ENCODE measurements around the gene MYH15. TPM values are rescaled to one million over a fixed set of nuclear protein-coding genes. Genes with fewer than 3 reads are reported as not detected.

The MYH15 gene
- total RNA-seq: 0.27 and 0.42 TPM in 2 replicates

DNA sequence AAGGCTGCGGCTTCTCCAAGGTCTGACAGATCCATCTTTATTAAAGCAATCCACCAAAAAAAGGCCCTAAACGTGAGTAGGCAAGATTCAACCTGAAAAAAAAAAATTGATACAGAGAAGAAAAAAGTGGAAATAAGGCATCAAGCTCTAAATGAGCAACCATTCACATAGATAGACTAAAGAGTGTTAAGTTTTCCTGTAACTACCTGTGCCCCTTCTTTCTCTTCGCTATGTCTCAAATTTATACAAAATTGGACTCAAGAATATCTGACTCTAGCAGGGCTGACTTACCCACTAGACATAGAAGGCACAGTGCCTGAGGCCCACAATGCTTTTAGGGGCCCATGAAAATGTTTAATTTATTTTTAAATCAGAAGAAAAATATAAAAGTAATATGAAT lies at the start of gene MYH15:
MYH15 (minus strand) TSS at position 101 of the 400 bp plus-strand sequence; CDS start at position 35, 66 bp downstream.
- intact Hi-C loops (cut with micrococcal nuclease): no loop called here

DNA sequence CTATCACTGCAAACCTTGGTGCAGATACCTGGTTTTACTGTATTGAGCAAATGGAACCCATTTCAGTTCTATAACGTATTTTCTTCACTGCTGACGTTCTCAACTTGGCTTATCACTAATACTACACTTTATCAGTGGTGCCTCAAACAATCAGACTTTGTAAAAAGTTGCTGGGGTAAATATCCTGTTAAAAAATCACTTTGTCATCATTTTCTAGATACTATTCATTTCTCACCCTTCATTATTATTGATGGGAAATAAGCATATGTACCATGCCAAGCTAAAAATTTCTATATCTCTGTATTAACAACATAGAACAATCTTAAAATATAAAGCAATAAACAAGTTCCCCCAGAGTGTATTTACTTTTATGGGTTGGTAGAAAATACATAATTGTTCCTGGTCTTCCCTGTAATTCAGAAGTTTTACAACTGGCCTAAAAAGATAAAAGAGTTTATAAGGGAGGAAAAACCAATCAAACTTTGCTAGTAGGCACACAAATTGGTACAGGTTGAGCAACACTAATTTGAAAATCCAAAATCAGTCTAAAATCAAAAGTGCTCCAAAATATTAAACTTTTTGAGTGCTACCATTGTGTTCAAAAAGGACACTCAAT lies 45.7 kb upstream of the MYH15 start:
- intact Hi-C loops (cut with micrococcal nuclease): no loop called here

DNA sequence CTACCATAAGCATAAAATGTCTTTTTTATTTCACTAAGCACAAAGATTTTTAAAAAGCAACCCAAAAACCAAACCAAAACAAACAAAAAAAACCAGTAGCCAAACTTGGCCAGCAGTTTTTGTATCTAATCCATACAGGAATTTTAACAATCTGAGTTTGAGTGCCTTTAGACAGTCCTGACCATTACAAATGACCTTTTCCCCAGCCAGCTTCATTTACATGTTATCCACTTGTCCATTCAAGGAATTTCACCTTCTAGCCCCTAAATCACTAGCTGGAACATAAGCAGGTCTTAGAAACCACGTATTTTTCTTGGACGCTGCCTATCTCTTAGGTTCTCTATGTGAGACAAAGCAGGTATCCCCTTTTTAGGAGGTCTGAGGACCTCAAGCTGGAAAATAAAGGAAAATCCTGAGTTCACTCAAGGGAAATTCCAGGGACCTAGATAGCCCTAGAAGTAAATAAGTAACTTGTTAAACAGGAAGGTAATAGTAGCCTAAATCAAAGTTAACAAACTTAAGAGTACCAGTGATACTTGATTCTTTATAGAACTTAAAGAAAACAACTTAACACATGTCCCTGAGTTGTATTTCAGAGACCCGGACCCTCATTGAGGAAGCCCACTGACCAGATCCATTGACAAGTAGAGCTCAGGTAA lies 44.6 kb upstream of the MYH15 start:
- intact Hi-C loops (cut with micrococcal nuclease): loop anchor here (5.0 kb wide), 3 partner anchors 628 to 958 kb away; no protein-coding TSS in a partner anchor

DNA sequence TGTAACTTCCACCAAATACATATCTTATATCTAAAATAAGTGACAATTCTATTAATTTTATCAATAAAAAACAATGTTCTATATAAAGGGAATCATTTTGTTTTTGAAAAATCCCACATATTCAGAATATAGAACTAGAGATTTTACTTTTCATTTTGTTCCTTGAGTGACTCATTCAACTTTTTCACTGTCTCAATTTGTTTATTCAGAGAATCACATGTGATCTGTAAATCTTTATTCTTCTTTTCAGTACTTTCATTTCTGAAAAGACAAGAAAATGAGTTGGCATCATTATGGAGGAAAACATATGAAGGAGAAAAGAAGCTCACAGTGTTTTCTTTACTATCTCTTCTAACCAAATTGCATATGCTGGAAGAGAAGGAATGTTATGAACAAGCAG lies 43.8 kb upstream of the MYH15 start:
- intact Hi-C loops (cut with micrococcal nuclease): loop anchor here (5.0 kb wide), 3 partner anchors 627 to 957 kb away; no protein-coding TSS in a partner anchor

DNA sequence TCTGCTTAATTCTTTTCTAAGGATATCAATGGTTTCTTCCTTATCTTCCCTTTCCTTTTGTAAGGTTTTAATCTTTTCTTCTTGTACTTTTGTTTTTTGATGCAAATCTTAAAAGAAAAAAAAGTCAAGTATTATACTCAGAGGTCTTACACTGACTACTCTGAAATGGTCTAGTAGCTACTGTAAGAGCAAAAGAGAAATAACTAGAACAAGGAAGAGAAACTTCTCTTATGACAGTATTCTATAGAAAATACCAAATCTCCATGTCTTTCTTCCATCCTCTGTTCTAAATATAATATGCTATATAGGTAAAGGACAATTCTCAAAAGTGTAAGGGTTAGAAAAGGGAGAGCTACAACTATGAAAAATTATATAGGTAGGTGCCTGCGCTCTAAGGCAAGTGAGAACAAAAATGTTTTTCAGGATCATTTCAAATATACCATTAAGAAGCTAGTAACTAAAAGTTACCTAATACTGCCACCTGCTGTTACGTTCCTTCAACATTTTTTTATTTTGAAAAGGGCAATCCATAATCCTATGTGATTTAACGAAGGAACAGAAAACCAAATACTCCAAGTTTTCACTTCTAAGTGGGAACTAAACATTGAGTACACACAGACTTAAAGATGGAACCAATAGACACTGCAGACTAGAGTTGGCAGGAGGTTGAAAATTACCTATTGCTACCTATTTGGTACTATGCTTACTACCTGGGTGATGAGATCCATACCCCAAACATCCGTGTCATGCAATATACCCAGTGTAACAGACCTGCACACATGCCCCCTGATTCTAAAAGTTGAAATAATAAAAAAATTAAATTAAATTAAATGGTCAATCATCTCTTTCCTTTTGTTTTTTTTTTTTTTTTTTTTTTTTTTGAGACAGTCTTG lies 42.1 kb upstream of the MYH15 start:
- intact Hi-C loops (cut with micrococcal nuclease): loop anchor here (1.0 to 5.0 kb wide), 8 partner anchors 36 to 955 kb away; partner anchors contain the start of genes CIP2A and DZIP3

DNA sequence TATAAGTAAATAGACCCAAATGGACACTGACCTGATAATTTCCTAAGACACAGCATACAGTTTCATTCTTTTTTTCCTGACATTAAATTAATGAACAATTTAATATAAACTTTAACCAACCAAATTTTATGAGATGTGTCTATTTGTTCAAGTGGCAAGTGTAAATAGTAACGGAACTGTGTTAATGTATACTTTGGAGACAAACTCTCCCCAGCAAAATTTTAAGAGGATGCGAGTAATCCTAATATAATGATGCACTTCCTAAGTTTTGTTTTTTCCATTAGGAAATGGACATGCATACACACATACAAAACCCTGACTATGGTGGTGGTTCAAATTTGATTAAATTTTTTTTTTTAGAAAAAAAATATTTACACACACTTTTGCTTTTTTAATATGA lies 38.5 kb upstream of the MYH15 start:
- intact Hi-C loops (cut with micrococcal nuclease): loop anchor here (5.0 kb wide), 1 partner anchor 533 kb away; no protein-coding TSS in a partner anchor

DNA sequence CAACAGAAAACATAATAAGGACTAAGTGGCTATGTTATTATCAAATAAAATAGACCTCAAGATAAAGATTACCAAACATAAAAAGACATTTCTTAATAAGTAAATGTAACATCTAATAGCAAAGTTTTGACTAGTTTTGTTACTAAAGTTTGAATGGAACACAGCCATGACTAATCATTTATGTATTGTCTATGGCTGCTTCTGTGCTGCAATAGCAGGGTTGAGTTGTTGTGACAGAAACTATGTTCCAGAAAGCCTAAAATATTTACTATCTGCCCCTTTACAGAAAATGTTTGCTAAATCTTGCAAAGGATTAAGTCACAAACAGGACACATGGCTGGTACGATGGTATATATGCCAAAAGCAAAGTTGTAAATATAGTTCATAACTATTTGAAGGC lies 37.9 kb upstream of the MYH15 start:
- intact Hi-C loops (cut with micrococcal nuclease): loop anchor here (5.0 kb wide), 1 partner anchor 534 kb away; no protein-coding TSS in a partner anchor

DNA sequence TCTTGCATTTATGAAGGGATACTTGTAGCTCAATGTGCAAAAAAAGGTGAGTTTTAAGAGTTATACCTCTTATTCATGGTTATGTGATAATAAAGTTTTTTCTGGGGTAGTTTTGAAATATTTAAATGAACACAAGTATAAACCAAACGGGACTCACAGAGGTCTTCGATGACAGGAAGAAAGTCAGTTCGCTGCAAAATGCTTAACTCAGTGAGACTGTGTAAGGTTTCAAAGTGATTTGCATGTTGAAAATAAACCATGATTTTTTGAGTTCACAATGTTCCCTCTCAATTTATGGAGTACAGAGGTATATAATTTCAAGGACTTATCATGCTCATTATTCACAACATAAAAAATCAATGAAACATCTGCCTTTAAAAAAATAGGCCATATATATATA lies 36.3 kb upstream of the MYH15 start:
- intact Hi-C loops (cut with micrococcal nuclease): loop anchor here (5.0 kb wide), 1 partner anchor 536 kb away; no protein-coding TSS in a partner anchor

DNA sequence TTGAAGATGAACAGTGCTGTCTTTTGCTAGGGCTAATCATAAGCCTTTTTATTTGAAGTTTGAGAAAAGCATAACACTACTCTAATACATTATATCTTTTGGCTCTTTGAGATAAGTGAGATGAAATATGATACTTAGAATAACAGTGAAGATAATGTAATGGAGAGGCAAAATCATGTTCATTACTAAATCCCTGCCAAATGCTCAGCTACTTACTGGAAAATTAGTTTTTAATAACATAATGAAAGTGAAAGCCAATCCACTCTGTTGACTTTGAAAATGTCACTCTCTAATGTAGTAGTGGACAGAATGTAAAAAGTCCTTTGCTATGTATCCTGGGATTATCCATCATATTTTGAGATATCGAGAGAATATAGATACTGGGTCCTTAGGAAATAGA lies 35.9 kb upstream of the MYH15 start:
- intact Hi-C loops (cut with micrococcal nuclease): loop anchor here (5.0 kb wide), 1 partner anchor 536 kb away; no protein-coding TSS in a partner anchor

DNA sequence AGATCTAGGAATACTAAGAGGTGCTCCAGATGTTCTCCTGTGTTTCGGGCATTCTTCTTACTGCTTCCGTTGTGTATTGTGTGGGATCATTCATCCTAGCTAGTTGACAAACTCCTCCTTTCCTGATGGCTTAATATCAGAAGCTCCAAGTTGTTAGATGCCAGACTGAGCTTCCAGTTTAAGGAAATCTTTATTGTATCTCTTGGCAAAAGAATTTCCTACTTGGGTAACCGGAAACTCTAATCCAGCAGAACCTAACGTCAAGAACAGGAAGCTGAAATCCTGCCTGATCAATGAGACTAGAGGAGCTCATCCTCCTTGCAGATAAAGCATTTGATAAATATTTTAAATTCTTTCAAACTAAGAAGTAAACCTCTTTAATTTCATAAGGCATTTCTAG lies 27.7 kb upstream of the MYH15 start:
- intact Hi-C loops (cut with micrococcal nuclease): no loop called here

DNA sequence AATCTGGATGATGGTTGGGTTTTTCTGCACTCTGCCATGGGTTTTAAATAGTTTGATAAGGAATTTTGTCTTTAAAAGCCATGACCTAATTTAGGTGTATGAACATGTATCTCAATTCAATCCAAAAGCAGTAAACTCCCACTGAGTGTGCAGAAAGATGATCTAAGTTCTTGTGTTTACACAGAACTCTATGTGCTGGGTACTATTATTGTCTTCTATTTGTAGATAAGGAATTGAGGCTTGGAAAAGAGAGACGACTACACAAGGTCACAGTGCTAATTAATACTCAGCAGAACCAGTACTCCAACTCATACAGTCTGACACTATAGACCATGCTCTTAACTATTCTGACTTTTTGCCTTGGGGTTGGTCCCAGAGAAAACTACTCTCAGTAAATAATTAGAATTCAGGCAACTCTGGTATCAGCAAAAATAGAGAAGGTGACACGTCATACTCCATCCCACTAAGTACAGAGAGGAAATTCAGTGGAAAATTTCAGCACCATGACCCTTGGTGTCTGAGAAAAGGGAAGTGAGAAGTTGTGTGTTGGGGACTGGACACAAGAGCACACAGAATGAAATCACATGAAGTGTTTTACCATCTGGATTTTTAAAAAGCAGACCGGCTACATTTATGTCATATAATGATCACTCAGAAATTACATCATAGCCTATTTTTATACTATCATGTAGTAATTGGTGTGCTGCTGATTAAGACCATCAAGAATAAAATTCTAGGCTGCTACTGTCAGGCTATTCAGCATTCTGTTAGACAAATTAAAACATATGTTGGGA lies 18.3 kb upstream of the MYH15 start:
- intact Hi-C loops (cut with micrococcal nuclease): no loop called here

DNA sequence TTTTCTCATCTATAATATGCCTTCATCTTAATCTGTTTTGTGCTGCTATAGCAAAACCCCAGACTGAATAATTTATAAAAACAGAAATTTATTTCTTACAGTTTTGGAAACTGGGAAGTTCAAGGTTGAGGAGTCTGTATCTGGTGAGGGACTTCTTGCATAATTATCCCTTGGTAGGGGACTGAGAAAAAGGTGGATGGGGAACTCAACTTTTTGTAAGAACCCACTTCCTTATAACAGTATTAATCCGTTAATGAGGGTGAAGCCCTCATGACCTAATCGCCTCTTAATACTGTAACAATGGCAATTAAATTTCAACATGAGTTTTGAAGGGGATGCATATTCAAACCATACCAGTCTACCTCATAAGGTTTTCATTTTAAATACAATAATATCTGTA lies 17.4 kb upstream of the MYH15 start:
- intact Hi-C loops (cut with micrococcal nuclease): no loop called here

DNA sequence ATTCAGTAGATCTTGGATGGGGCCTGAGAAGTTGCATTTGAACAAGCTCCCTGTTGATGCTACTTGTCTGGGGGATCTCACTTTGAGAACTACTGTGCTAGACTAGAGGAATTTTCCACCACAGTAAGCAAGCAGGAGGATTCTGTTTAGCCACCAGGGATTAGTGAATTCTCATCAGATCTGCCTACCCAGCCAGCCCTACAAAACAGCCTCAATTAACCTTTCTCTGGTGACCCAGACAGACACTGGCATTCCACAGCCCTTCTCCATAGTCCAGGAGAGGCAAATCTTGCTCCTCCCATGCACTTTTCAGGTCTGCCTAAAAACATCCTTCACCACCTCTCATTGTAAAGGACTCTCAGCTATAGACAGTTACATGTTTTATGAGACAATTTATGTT lies 16.7 kb upstream of the MYH15 start:
- intact Hi-C loops (cut with micrococcal nuclease): no loop called here

DNA sequence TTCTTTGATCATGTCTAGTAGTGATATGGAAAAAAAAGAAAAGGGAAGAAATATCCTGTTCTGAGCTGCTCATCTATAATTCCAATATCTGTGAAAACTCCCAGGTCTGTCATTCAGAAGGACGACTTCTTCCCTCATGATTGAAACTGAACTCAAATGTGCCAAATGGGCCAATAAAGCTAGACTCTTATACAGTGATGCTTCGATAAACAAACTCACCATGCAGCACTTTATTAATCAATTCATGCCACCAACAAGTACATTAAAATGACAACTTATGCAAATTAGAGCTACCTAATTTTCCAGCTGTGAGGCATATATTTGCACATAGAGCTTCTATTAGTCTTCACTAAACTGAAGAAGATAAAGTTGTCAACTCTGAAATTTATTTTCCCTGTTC lies 15.6 kb upstream of the MYH15 start:
- intact Hi-C loops (cut with micrococcal nuclease): no loop called here

DNA sequence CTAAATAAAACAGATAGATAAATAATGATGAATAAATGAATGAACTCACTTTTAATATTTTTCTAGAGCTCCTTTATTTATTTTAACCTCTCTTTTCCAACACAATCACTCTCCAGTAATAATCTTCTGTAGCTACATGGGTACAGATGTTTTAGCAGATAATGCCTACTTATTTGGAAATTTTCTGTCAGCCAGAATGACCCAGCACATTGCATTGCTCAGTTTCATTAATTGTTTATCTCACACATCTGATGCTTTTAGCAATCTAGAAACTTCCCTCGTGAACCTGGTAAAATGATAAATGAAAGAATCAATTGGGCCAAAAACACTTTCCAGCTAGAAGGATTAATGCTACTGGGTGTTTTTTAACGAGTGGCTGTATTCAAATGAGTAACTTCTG lies 14.9 kb upstream of the MYH15 start:
- intact Hi-C loops (cut with micrococcal nuclease): no loop called here

DNA sequence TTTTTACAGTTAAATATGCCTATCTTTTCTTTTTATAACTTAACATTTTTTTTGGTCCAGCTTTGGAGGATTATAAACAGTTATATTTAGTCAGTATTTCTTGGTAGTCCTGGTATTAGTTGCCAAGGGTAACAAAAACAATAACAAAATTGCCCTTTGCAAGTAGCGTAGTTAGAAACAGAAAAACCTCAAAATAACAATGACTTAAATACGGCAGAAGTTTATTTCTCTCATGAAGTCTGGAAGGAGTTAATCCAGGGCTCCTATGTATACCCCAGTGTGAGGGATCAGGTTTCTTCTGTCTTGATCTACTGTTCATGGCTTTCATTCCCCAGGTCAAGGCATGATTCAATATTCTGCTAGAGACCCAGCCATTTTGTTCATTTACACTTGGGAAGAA lies 14.1 kb upstream of the MYH15 start:
- intact Hi-C loops (cut with micrococcal nuclease): no loop called here

DNA sequence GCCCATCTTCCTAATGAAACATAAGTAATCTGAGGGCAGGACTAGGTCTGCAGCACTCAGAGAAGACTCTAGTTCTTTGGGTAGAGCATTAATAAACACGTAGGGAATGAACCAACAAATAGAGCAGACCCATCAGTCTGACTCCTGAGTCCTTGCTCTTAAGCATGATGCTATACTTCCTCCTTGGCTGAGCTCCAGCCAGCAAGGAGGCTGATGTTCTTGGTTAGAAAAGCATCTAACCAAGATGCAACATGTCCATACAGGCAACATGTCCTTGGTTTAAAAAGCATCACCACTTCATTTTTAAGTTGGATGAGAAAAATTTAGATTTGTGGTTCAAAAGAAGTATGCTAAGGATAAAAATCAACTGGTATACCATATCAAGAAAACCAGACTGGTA lies 8.5 kb upstream of the MYH15 start:
- intact Hi-C loops (cut with micrococcal nuclease): no loop called here

DNA sequence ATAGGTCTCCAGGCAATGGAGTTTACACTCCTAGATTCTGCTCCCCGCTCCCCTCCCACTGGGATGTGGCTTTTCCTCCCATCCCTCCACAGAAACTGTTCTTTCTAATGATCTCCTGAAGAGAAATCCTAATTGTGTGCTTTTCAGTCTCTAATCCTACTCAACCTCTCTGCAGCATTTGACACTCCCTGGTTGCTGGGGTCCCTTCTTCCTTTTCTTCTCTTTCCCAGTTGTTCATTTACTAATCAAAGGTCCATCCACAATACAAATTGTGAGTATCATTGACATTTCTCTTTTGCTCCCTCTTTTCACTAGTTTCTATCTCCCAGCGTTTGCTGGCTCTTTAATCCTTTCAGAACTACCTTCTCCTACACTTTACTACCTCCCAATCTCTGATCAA lies 6.5 kb upstream of the MYH15 start:
- intact Hi-C loops (cut with micrococcal nuclease): no loop called here

DNA sequence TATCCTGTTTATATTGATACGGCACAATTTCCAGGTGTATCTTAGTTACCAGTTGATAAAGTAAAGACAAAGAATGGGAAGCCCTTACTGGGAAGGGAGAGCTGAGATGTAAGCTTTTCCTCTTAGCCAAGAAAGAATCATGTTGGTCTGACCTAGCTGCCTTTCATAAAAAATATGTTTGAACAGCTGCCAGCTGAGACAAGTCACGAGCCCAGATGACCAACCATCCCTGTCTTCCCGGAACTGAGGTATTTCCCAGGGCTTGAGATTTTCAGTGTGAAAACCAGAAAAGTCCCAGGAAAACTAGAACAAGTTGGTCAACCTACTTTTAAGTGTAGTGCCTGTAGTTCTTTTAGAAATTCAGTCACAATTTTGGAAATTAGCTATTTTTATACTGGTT lies 3.6 kb upstream of the MYH15 start:
- intact Hi-C loops (cut with micrococcal nuclease): no loop called here

DNA sequence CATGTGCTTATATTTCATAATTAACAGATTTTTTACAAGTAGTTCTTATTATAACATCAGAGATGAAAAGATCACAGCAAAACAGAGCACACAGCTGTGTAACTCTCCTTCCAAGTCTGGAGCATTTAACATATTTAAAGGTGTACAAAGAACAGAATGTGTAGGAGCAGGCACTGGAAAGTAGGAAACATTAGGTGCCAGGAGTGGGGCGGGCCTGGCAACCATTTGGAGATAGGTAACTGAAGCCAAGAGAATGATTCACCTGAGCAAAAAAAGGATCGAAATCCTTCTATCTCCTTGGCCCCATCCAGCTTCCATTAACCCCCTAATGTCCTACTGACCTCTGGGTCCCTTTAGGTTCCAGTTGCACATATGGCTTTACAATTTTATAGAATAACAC lies 2.3 kb upstream of the MYH15 start:
- intact Hi-C loops (cut with micrococcal nuclease): no loop called here

DNA sequence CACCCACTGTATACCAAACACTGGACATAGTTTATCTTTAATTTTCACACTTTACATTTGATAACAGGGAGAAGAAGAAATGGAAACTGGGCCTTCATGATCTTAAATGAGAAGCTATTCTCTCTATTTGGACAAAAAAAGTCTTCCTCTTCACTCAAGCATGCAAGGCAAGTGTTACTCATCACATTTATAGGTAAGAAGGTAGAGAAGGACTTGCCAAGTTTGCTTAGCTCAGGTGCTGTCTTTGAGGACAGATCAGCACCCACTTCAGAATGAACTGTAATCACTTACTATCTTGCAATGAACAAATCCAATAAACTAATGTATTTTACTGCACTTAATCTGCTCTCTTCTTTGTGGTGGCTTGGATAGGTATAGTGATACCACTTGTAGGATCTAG lies 1.1 kb upstream of the MYH15 start:
- intact Hi-C loops (cut with micrococcal nuclease): no loop called here

Data from T-helper 1 cell treated with Interleukin-12 subunit alpha and Interleukin-12 subunit beta and Interleukin-4 antibody, amounts not matched to agents 30 ng/mL and 1 ng/mL, for 36 hours (primary cell).